ENCODE results near the gene FGD6. TPM values are rescaled to one million over a fixed set of nuclear protein-coding genes. Genes with fewer than 3 reads are reported as not detected.

The FGD6 gene
- total RNA-seq, 4 donors from 2014 or later, result 14.9 to 24.3 (median 22.4) TPM

DNA sequence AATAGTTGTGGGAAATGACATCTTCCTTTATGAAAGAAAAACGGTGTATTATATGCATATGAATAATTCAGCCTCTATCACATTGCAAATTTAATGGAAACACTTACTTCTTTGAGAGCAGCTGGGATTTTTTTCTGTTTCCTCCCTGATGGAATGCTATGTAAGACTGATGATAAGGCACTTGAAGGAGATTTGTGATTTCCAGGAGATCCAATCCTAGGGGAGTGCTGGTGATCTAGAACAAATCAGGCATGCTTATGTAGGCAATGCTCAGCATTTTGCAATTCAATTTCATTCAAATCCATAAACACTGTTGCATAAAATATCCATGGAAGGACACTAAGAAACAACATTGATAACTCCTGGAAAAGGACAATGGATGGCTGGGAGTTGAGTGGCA lies 127.8 kb downstream of the FGD6 start:
- H3K4me3 ChIP-seq, result no peak overlapping the region
- H3K27ac ChIP-seq, result no peak overlapping the region
- TF ChIP-seq POLR2A (IDR thresholded peaks at IDR 0.05), result no peak
- TF ChIP-seq CTCF (IDR thresholded peaks at IDR 0.05), result no peak
- no peaks in the 10 kb centered on the region for H3K27me3 ChIP-seq
- H3K4me1 ChIP-seq, result no peaks in the 10 kb centered on the region
- no peak for DNase-seq
- H3K9me3 ChIP-seq, result no peaks in the 10 kb centered on the region
- H3K36me3 ChIP-seq, result peaks cover 0 to 25% (median 0%) of the 10 kb centered on the region in 3 donors

- DNase-seq, result no peak
- Histone ChIP-seq H3K27me3 (no peaks in the 10 kb centered on the region), H3K4me3 (no peak overlapping the region), H3K4me1 (no peaks in the 10 kb centered on the region), H3K9me3 (no peaks in the 10 kb centered on the region), H3K36me3 (peaks cover 0 to 25% (median 0%) of the 10 kb centered on the region in 3 donors), H3K27ac (no peak overlapping the region)
- TF ChIP-seq CTCF (IDR thresholded peaks at IDR 0.05) (no peak), POLR2A (IDR thresholded peaks at IDR 0.05) (no peak)
Observed at GRCh38 chr12:95088379-95088778, 128.9 kb downstream of the FGD6 start.

DNA sequence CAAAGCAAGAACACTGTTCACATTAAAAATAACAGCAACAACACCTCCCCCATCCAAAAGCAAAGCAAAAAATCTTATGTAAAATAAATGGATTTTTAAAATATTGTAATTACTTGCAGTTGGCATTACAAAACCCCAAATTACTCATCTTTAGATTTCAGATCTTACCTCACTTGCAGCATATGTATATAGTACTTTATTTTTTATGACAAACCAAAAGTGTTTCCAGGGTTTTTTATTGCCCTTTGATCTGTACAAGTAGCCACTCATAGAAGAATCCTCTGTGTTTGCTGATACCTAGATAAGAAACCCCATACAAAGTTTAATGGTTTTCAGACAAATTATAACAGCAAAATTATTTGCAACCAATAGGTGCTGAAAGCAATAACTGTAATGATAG lies 131.7 kb downstream of the FGD6 start:
- no peaks in the 10 kb centered on the region for H3K27me3 ChIP-seq
- no peak overlapping the region for H3K4me3 ChIP-seq
- no peaks in the 10 kb centered on the region for H3K4me1 ChIP-seq
- DNase-seq, result no peak
- no peak for TF ChIP-seq POLR2A (IDR thresholded peaks at IDR 0.05)
- no peak for TF ChIP-seq CTCF (IDR thresholded peaks at IDR 0.05)
- H3K9me3 ChIP-seq, result no peaks in the 10 kb centered on the region
- no peak overlapping the region for H3K27ac ChIP-seq
- peaks cover 0 to 14% (median 0%) of the 10 kb centered on the region in 3 donors for H3K36me3 ChIP-seq

DNA sequence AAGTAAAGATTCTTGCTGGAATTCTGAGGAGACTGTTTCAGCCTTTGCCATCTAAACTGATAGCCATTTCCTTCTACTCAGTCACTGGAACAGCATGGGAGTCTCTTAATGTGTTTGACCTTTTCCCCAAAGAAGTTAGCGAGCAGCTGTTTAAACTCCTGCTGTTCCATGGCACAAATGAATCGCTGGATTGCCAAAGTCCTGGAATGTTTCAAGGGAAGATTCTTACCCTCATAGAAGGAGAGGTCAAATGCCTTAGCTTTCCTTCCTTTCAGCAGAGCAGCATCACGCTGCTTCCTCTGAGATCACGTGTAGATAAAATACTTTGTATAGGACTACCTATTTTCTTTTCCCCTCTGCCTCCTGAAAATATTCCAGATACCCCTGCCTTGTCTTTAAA lies 133.3 kb downstream of the FGD6 start:
- no peaks in the 10 kb centered on the region for H3K9me3 ChIP-seq
- H3K4me1 ChIP-seq, result no peaks in the 10 kb centered on the region
- H3K4me3 ChIP-seq, result no peak overlapping the region
- no peak for DNase-seq
- H3K27ac ChIP-seq, result peak overlapping the region in 2 of 4 donors; percentile 37 to 55
- H3K36me3 ChIP-seq, result peaks cover 0 to 2% (median 0%) of the 10 kb centered on the region in 3 donors
- H3K27me3 ChIP-seq, result no peaks in the 10 kb centered on the region
- TF ChIP-seq CTCF (IDR thresholded peaks at IDR 0.05) (no peak), POLR2A (IDR thresholded peaks at IDR 0.05) (no peak)

DNA sequence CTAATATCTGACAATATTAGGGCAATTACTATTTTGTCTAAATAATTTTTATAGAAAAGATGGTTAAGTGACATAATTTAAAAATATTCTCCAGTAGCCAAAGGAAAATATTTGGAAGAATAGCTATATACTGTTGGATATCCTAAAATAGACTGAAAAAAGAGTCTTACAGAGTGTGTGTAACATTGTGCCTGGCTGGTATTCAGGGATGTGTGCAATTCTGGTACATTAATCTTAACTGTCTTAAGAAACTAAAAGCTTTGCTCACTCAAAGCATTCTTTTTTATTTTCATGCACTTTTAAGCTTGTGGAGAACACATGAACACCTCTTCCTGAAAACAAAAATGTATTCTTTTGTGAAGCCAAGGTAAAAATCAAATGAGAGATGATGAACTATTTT lies 133.8 kb downstream of the FGD6 start:
- no peaks in the 10 kb centered on the region for H3K9me3 ChIP-seq
- H3K4me1 ChIP-seq, result no peaks in the 10 kb centered on the region
- H3K27ac ChIP-seq, result peak overlapping the region in 2 of 4 donors; percentile 37 to 55
- H3K4me3 ChIP-seq, result no peak overlapping the region
- DNase-seq, result no peak
- H3K27me3 ChIP-seq, result no peaks in the 10 kb centered on the region
- no peaks in the 10 kb centered on the region for H3K36me3 ChIP-seq
- no peak for TF ChIP-seq POLR2A (IDR thresholded peaks at IDR 0.05)
- TF ChIP-seq CTCF (IDR thresholded peaks at IDR 0.05), result no peak

GRCh38 chr12:95077341-95077740 lies 139.9 kb downstream of the FGD6 start:
- no peak for TF ChIP-seq POLR2A (IDR thresholded peaks at IDR 0.05)
- TF ChIP-seq CTCF (IDR thresholded peaks at IDR 0.05), result no peak
- Histone ChIP-seq H3K36me3 (no peaks in the 10 kb centered on the region), H3K9me3 (no peaks in the 10 kb centered on the region), H3K27ac (no peak overlapping the region), H3K4me1 (peaks cover 0 to 4% (median 0%) of the 10 kb centered on the region in 4 donors), H3K4me3 (no peak overlapping the region), H3K27me3 (no peaks in the 10 kb centered on the region)
- DNase-seq, result no peak
